Lower lobe of right lung (tissue), 2 donors: ENCODE measurements around the gene UBASH3A. TPM values are rescaled to one million over a fixed set of nuclear protein-coding genes. Genes with fewer than 3 reads are reported as not detected.
A peak's percentile ranks its signal among the peaks of the same experiment; 100 is the strongest.
"Not testable (repeated sequence)": the region's sequence is repeated elsewhere in the genome, so short reads cannot be mapped to it uniquely, and the experiment has no call there.

Experiments
- ATAC-seq, 2 donors: fragments of 200-7000 bp; cut with Tn5 transposase; one replicate each; pipeline ENCODE4 v1.9.1; 2020 to 2022; ENCODE audit warnings: mild to moderate bottlenecking in 2 of 2, moderate library complexity in 2 of 2
- DNase-seq: peaks from one replicate; pipeline ENCODE4 v3.0.0-alpha.2; 2020
- H3K27ac ChIP-seq: fragments of 200-600 bp; one replicate; pipeline ENCODE4 v1.8.0; 2022
- H3K27me3 ChIP-seq: fragments of 200-600 bp; one replicate; pipeline ENCODE4 v1.8.0; 2022; ENCODE audit warnings: low read depth
- H3K36me3 ChIP-seq: fragments of 200-600 bp; one replicate; pipeline ENCODE4 v1.8.0; 2022; ENCODE audit warnings: mild to moderate bottlenecking
- H3K4me1 ChIP-seq: fragments of 200-600 bp; one replicate; pipeline ENCODE4 v1.8.0; 2022
- H3K4me3 ChIP-seq: fragments of 200-600 bp; one replicate; pipeline ENCODE4 v1.8.0; 2022; ENCODE audit warnings: mild to moderate bottlenecking
- H3K9me3 ChIP-seq: fragments of 200-600 bp; one replicate; pipeline ENCODE4 v1.8.0; 2022
- CTCF ChIP-seq: fragments of 200-600 bp; IDR thresholded peaks from one replicate; pipeline ENCODE4 v1.8.0; 2022; ENCODE audit warnings: antibody characterized with exemption, mild to moderate bottlenecking
- intact Hi-C: fragments of 100-400 bp; cut with DNase I; formaldehyde crosslinking; loops from one replicate; pipeline ENCODE4 v1.11.0; 2022
- total RNA-seq: library from RNA; stranded (reverse); fragmentation: NEBNext Ultra II Directional; extraction: Animal tissue kit (Norgen Biotek cat#: 25700); gene quantifications from one replicate; pipeline ENCODE4 v1.2.1, GENCODE V29; 2021
- donor health status: DM: no; HTN: yes; CAD: no; lungs with severe emphysema.

UBASH3A gene
- total RNA-seq, 1 donor from 2014 or later, result 1.2 TPM

GRCh38 chr21:42466700-42467099 is 63.0 kb downstream of the UBASH3A start:
- H3K36me3 ChIP-seq, result no peaks in the 10 kb centered on the region
- H3K27ac ChIP-seq, result no peak overlapping the region
- no peak for ATAC-seq
- H3K4me1 ChIP-seq, result peaks cover 27% of the 10 kb centered on the region
- TF ChIP-seq CTCF, result no peak
- H3K4me3 ChIP-seq, result no peak overlapping the region
- no peaks in the 10 kb centered on the region for H3K9me3 ChIP-seq
- no peak for DNase-seq
- intact Hi-C loops, result no loop called here
- no peaks in the 10 kb centered on the region for H3K27me3 ChIP-seq

GRCh38 chr21:42467140-42467983 is 63.7 kb downstream of the UBASH3A start:
- no peaks in the 10 kb centered on the region for H3K36me3 ChIP-seq
- H3K4me3 ChIP-seq, result no peak overlapping the region
- TF ChIP-seq CTCF, result peak; percentile 32
- intact Hi-C loops, result no loop called here
- no peaks in the 10 kb centered on the region for H3K9me3 ChIP-seq
- no peaks in the 10 kb centered on the region for H3K27me3 ChIP-seq
- peaks cover 27% of the 10 kb centered on the region for H3K4me1 ChIP-seq
- no peak for ATAC-seq
- H3K27ac ChIP-seq, result no peak overlapping the region
- no peak for DNase-seq

GRCh38 chr21:42468491-42469131 is 64.9 kb downstream of the UBASH3A start:
- no peak overlapping the region for H3K4me3 ChIP-seq
- intact Hi-C loops, result no loop called here
- no peaks in the 10 kb centered on the region for H3K36me3 ChIP-seq
- ATAC-seq, result no peak
- TF ChIP-seq CTCF, result no peak
- H3K27ac ChIP-seq, result no peak overlapping the region
- no peak for DNase-seq
- no peaks in the 10 kb centered on the region for H3K9me3 ChIP-seq
- peaks cover 27% of the 10 kb centered on the region for H3K4me1 ChIP-seq
- H3K27me3 ChIP-seq, result no peaks in the 10 kb centered on the region

GRCh38 chr21:42469272-42469671 is 65.6 kb downstream of the UBASH3A start:
- intact Hi-C loops, result no loop called here
- no peak for ATAC-seq
- no peak overlapping the region for H3K27ac ChIP-seq

GRCh38 chr21:42469726-42470125 is 66.0 kb downstream of the UBASH3A start:
- intact Hi-C loops, H3K27ac ChIP-seq: not testable (repeated sequence)

More at GRCh38 chr21:42469272-42469671, 65.6 kb downstream of the UBASH3A start:
- DNase-seq, result no peak
- H3K27me3 ChIP-seq, result no peaks in the 10 kb centered on the region
- no peaks in the 10 kb centered on the region for H3K9me3 ChIP-seq
- TF ChIP-seq CTCF, result no peak
- peaks cover 26% of the 10 kb centered on the region for H3K4me1 ChIP-seq
- H3K36me3 ChIP-seq, result no peaks in the 10 kb centered on the region
- H3K4me3 ChIP-seq, result no peak overlapping the region

GRCh38 chr21:42471206-42471605 is 67.5 kb downstream of the UBASH3A start:
- Histone ChIP-seq H3K27ac (no peak overlapping the region), H3K4me1 (peaks cover 10% of the 10 kb centered on the region), H3K4me3 (no peak overlapping the region), H3K9me3 (no peaks in the 10 kb centered on the region), H3K36me3 (no peaks in the 10 kb centered on the region), H3K27me3 (no peaks in the 10 kb centered on the region)
- no peak for TF ChIP-seq CTCF
- DNase-seq (no peak), ATAC-seq (no peak)
- intact Hi-C loops, result no loop called here

More at GRCh38 chr21:42469726-42470125, 66.0 kb downstream of the UBASH3A start:
- not testable (repeated sequence) for H3K9me3 ChIP-seq, ATAC-seq, DNase-seq, H3K4me3 ChIP-seq, H3K27me3 ChIP-seq, H3K36me3 ChIP-seq
- peaks cover 21% of the 10 kb centered on the region for H3K4me1 ChIP-seq
